ENCODE results near the gene RTP4. TPM values are rescaled to one million over a fixed set of nuclear protein-coding genes. Genes with fewer than 3 reads are reported as not detected.

The RTP4 gene
- polyA plus RNA-seq, 1 donor (not counting 4 experiments of a cell fraction or from before 2014, with no cell fraction given): 0.38 TPM

- H3K79me2 ChIP-seq (ENCODE audit: control insufficient read depth, insufficient read depth, low read length): no peaks in the 10 kb centered on the region
- no peaks in the 10 kb centered on the region for H3K4me1 ChIP-seq (ENCODE audit: control insufficient read depth, extremely low read depth, insufficient read depth, low read length)
- dilution Hi-C loops (cut with MboI; ENCODE audit: extremely low pct_ligation_motif_present, low sequenced_read_pairs): no loop called here
- H3K27ac ChIP-seq (ENCODE audit: control insufficient read depth, insufficient read depth, low read length): no peak overlapping the region
- no peak overlapping the region for H3K9ac ChIP-seq (ENCODE audit: control insufficient read depth, extremely low read depth, insufficient read depth, low read length)
- no peak overlapping the region for H3K4me3 ChIP-seq (ENCODE audit: control insufficient read depth in 2 of 3, extremely low read depth in 1 of 3, insufficient read depth in 2 of 3, low read depth in 1 of 3, low read length in 3 of 3)
- no peak overlapping the region for H3K4me2 ChIP-seq (ENCODE audit: control insufficient read depth, extremely low read depth, insufficient read depth, low read depth, low read length)
- no peaks in the 10 kb centered on the region for H4K20me1 ChIP-seq (ENCODE audit: control insufficient read depth, extremely low read depth, insufficient read depth, low read length)
- H3K9me3 ChIP-seq (ENCODE audit: control insufficient read depth, low read depth, low read length): no peaks in the 10 kb centered on the region
- TF ChIP-seq EZH2 (IDR thresholded peaks at IDR 0.05; ENCODE audit: low read length) (no peak), CTCF (optimal IDR thresholded peaks at IDR 0.05 in 1 of 3, IDR thresholded peaks at IDR 0.05 in 1 of 3, conservative IDR thresholded peaks at IDR 0.05 in 1 of 3; ENCODE audit: extremely low read depth in 1 of 3, insufficient read depth in 2 of 3, low read length in 3 of 3) (no peak)
- no peak overlapping the region for H2AFZ ChIP-seq (ENCODE audit: control insufficient read depth, low read length)
- no peak for DNase-seq (ENCODE audit: low read depth, low spot score)
- H3K27me3 ChIP-seq (ENCODE audit: control insufficient read depth, extremely low read depth, insufficient read depth, low read length): no peaks in the 10 kb centered on the region
- no peak for FAIRE-seq
- H3K36me3 ChIP-seq (ENCODE audit: control insufficient read depth in 2 of 2, extremely low read depth in 1 of 2, insufficient read depth in 2 of 2, low read length in 2 of 2): no peaks in the 10 kb centered on the region
- no peaks in the 10 kb centered on the region for H3K9me1 ChIP-seq (ENCODE audit: control insufficient read depth, extremely low read depth, insufficient read depth, low read length)
Observed at GRCh38 chr3:187342255-187342654, 25.9 kb upstream of the RTP4 start.

- TF ChIP-seq CTCF (optimal IDR thresholded peaks at IDR 0.05 in 1 of 3, IDR thresholded peaks at IDR 0.05 in 1 of 3, conservative IDR thresholded peaks at IDR 0.05 in 1 of 3; ENCODE audit: extremely low read depth in 1 of 3, insufficient read depth in 2 of 3, low read length in 3 of 3): no peak
- no peak for TF ChIP-seq EZH2 (IDR thresholded peaks at IDR 0.05; ENCODE audit: low read length)
- no peaks in the 10 kb centered on the region for H3K36me3 ChIP-seq (ENCODE audit: control insufficient read depth in 2 of 2, extremely low read depth in 1 of 2, insufficient read depth in 2 of 2, low read length in 2 of 2)
- no peaks in the 10 kb centered on the region for H3K79me2 ChIP-seq (ENCODE audit: control insufficient read depth, insufficient read depth, low read length)
- no peak overlapping the region for H2AFZ ChIP-seq (ENCODE audit: control insufficient read depth, low read length)
- FAIRE-seq: no peak
- dilution Hi-C loops (cut with MboI; ENCODE audit: extremely low pct_ligation_motif_present, low sequenced_read_pairs): no loop called here
- no peaks in the 10 kb centered on the region for H4K20me1 ChIP-seq (ENCODE audit: control insufficient read depth, extremely low read depth, insufficient read depth, low read length)
- no peak overlapping the region for H3K4me2 ChIP-seq (ENCODE audit: control insufficient read depth, extremely low read depth, insufficient read depth, low read depth, low read length)
- no peaks in the 10 kb centered on the region for H3K9me3 ChIP-seq (ENCODE audit: control insufficient read depth, low read depth, low read length)
- no peaks in the 10 kb centered on the region for H3K4me1 ChIP-seq (ENCODE audit: control insufficient read depth, extremely low read depth, insufficient read depth, low read length)
- no peak for DNase-seq (ENCODE audit: low read depth, low spot score)
- H3K27ac ChIP-seq (ENCODE audit: control insufficient read depth, insufficient read depth, low read length): no peak overlapping the region
- H3K27me3 ChIP-seq (ENCODE audit: control insufficient read depth, extremely low read depth, insufficient read depth, low read length): no peaks in the 10 kb centered on the region
- no peak overlapping the region for H3K9ac ChIP-seq (ENCODE audit: control insufficient read depth, extremely low read depth, insufficient read depth, low read length)
- no peaks in the 10 kb centered on the region for H3K9me1 ChIP-seq (ENCODE audit: control insufficient read depth, extremely low read depth, insufficient read depth, low read length)
- H3K4me3 ChIP-seq (ENCODE audit: control insufficient read depth in 2 of 3, extremely low read depth in 1 of 3, insufficient read depth in 2 of 3, low read depth in 1 of 3, low read length in 3 of 3): no peak overlapping the region
Observed at GRCh38 chr3:187343670-187344069, 24.5 kb upstream of the RTP4 start.

Measured in keratinocyte (primary cell).